Activated gamma-delta T cell treated with anti-CD3 and anti-CD28 coated beads, Interleukin-2, amount 50 U/mL, for 16 hours (primary cell): ENCODE measurements around the gene SPRYD7.
A peak's percentile ranks its signal among the peaks of the same experiment; 100 is the strongest.
"Not testable (repeated sequence)": the region's sequence is repeated elsewhere in the genome, so short reads cannot be mapped to it uniquely, and the experiment has no call there.

Experiments used
- DNase-seq: peaks from one replicate; pipeline ENCODE4 v3.0.0-alpha.2; 2020; ENCODE audit warnings: low read depth

The SPRYD7 gene, protein sequence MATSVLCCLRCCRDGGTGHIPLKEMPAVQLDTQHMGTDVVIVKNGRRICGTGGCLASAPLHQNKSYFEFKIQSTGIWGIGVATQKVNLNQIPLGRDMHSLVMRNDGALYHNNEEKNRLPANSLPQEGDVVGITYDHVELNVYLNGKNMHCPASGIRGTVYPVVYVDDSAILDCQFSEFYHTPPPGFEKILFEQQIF

DNA sequence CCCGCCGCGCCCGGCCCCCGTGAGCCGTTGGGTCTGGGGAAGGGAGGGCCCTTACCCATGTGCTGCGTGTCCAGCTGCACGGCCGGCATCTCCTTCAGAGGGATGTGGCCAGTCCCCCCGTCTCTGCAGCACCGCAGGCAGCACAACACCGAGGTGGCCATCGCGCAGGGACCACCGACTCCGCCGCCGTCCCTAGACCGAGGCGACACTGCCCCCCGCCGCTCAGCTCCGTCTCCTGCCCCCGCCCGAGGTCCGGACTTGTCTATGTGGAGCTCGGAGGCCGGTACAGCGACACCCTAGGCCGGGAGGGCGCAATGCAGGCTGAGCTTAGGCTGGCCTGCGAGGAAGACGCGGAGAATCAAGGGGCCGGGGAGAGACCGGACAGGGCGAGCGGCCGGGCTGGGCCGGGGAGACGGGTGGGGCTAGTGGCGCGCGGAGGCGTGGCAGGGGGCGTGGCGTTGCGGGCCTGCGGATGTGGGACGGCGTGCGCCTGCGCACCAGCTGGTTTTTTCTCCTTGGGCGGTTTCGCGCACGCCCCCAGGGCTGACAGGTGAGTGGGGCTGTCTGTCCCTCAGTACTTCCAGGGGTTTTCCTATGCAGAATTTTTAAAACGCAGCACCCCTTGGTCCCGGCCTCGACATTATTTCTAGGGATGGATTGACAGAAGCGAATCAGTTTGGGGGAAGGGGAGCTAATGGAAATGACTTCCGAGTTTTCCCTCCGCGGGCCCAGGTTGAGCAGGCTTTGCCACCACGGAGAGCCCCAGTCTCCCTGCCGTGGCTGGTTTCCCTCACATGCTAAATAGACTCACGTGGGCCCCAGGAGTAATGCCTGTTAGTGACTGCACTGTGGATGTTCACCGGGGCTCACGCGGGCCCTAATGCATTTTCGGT, at the start of gene SPRYD7:
Gene SPRYD7 (minus strand): TSS at position 266 of the 893 bp plus-strand sequence. CDS start 105 bp downstream, at position 161.
- DNase-seq, result peak; percentile 92

DNA sequence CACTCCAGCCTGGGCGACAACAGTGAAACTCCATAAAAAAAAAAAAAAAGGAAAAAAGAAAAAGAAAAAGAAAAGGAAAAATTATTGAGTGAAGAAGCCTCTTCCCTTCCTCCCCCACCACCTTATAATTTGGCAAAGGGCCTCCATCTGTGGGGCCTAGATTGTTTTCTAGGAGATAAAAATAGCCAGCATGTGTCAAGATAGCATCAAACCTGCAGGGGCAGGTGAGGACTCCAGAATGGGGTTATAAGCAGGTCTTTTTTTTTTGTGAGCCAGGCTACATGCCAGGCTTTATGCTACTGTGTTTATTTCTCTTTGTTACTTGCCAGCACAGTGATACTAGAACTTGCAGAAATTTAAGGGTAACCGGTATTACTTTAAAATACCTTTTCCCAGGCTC, 49.0 kb upstream of the SPRYD7 start:
- no peak for DNase-seq

DNA sequence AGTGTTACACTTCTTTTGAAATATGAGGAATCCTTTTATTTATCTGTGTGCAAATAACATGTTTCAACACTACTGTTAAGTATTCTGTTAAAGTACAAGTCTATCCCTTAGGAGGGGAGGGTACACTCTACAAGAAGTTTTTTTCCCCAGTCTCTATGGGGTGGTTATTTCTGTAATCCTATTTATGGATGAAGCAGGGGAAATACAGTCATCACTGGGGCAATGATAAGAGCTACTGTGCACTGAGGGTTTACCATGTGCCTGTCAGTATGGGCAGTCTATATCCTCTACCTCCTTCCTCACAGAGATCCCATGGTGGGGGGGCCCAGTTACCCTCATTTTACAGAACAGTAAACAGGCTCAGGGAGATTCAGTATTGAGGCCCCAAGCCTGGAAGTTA, 44.1 kb upstream of the SPRYD7 start:
- no peak for DNase-seq

DNA sequence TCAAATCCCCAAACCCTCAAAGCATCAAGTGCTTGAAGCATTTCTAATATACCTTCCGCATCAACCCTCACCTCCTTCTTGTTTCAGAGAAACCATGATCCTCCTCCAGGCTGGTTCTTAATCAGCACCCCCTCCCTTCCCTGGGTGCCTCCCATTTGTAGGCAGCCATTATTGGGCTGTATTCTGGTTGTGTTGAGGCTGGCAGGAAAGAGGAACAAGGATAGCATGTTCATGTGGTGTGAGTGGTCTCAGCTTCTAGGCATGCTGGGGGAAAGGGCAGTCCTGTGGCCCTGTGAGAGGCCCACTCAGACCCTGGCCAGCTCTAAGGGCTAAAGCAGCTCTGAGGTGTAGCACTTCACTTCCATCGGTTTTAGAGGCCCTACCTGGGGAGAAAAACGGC, 41.9 kb upstream of the SPRYD7 start:
- DNase-seq, result no peak

DNA sequence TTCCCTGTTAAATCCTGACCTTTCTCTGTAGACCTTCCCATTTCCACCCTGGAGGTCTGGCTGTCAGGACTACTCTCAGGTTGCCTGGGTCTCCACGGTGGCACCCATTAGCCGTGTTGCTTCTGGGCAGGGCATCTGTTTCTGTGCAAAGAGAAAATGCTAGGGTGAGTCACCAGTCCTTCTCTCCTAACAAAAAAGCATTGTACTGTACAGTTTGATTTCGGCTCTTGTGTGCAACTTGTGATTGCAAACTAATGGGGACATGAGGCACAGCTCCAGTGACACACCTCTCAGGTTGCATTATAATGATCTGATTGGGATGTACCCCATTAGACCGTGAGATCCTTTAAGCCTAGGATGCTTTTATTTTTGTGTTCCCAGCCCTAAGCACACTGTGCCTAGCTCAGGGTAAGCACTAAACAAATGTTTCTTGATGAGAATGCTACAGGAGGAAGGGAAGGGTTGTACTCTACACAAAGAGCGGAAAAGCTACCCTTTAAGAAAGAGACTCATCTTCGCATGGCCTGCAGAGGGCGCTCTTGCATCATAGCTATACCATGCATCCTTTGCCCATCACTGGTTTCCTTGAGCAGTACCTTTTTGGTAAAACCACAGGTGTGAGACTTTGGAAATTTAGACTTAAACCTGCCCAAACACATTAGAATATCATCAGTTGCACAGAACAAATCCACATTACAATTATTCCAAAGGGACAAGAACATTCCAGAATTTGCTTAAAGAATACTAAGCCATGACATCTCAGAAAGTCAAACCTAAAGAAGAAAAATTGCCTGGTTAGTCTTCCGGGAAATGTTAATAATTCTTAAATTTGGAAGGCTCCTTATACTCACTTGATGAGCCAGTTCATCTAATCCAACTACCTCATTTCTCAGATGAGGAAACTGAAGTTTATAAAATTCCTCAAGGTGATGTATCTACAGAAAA, 40.4 kb upstream of the SPRYD7 start:
- DNase-seq, result peak; percentile 63

DNA sequence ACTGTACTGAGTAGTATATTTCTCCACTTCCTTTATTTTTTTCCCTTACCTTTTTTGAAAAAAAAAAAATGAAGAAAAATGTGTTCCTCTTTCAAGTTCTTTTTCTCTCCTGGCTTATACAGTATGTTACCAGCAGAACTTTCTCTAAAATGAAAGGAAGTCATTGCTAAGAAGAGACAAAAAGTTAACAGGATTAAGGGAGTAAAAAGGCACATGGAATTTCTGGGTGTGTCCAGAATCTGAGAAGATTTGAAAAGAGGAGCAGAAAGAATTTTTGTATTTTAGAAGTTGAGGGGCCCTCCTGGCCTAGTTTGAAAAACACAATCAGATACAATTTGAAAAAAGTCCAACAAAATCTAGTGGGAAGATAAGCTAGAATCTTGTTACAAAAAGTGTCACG, 39.7 kb upstream of the SPRYD7 start:
- no peak for DNase-seq

DNA sequence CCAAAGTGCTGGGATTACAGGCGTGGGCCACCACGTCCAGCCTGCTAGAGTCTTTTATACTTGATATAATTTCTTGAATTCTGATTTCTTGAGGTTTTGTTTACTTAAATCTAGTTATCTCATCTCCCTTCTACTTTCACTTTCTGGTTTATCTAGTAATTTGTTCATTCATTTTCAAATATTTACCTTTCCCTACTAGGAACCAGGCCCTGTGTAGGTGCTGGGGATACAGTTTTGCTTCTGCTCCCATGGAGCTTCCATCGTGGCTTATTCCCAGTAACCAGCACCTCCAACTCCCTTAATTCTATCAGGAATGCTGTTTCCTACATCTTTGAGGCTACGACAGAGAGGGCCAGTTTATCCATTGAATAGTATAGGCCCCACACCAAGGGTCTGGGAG, 36.6 kb upstream of the SPRYD7 start:
- DNase-seq, result no peak

DNA sequence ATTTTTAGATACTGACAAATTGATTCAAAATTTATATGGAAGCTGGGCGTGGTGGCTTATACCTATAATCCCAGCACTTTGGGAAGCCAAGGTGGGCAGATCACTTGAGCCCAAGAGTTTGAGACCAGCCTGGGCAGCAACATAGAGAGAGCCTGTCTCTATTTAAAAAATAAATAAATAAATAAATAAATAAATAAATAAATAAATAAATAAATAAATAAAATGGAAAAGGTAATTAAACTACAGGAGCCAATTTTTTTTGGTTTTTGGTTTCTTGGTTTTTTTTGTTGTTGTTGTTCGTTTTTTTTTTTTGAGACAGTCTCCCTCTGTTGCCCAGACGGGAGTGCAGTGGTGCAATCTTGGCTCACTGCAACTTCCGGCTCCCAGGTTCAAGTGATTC, 31.3 kb upstream of the SPRYD7 start:
- no peak for DNase-seq

DNA sequence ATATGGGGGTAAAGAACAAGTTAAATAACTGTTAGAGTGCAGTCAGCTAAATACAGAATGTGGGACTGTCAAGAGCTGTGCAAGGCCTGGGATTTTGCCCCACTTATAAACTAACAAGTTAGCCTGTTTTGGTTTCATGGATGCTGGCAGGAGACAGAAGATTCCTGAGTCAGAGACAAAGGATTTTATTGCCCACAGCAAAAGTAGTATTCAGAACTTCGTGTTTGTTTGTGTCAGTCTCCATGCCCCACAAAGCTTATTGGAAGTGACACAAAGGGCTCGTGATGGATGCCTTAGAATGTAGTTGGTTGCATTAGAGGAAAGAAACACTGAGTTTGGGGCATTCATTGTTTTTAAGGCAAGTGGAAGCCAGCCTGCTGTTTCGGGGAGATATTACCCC, 22.2 kb upstream of the SPRYD7 start:
- no peak for DNase-seq

DNA sequence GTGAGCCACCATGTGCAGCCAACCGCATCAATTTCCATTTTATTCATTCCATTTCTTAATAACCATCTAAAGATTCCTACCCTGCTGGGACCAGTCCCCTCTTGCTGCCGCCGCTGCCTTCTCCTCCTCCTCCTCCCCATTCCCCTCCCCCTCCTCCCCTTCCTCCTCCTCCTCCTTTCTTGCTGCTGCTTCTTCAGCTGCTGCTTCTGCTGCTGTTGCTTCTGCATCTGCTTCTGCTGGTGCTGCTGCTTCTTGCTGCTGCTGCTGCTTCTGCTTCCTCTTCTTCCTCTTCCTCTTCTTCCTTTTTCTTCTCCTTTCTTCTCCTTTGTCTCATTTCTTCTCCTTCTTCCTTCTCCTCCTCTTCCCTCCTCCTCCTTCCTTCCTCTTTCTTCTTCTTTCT, 20.0 kb upstream of the SPRYD7 start:
- no peak for DNase-seq

DNA sequence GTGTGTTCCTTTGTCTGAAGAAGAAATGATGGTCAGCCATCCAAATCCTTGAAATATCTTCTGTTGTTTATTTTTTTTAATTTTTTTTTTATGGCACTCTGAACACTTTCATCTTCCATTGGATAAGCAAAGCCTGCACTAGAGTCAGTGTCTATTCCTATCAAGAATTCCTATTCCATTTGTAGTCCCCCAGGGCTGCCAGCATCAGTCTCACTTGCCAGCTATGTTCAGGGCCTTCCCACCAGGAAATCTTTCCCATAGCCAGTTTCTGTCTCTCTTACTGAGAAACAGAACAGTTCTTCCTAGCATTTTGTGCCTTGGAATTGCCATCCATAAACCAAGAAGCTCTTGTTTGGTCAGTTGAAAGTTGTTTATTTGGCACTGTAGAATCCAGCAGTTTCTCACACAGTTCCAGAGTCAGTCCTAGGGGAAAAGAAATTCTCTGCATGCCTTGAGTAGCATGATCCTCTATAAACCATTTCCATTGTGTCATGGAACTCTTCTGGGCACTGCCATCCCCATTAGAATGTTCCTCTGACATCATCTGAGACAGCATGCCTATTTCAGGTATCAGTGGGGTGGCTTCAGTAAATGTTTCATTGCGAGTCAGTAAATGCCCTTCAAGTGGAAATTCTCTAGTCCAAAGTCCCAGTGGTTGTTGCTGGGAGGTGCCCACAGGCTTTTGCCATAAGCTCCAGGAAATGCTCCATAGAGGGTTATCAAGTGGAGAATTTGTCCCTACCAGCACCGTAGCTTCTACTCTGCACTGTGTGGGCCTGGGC, 18.7 kb upstream of the SPRYD7 start:
- no peak for DNase-seq

DNA sequence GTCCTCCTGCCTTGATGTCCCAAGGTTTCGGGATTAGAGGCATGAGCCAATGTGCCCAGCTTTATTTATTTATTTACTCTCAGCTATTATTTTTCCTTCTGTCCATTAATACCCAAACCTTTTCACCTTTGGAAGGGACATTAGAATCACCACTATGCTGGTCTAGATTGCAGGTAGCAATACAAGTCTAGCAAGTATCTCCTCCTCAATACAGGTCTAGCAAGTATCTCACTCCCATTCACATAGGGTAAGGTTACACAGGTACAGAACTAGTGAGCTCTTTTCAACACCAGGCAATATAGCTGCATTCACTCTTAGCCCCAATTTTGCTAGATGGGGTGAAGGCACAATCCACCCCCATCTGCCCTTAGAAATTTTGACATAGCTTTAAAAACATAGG, 17.4 kb upstream of the SPRYD7 start:
- DNase-seq, result no peak

DNA sequence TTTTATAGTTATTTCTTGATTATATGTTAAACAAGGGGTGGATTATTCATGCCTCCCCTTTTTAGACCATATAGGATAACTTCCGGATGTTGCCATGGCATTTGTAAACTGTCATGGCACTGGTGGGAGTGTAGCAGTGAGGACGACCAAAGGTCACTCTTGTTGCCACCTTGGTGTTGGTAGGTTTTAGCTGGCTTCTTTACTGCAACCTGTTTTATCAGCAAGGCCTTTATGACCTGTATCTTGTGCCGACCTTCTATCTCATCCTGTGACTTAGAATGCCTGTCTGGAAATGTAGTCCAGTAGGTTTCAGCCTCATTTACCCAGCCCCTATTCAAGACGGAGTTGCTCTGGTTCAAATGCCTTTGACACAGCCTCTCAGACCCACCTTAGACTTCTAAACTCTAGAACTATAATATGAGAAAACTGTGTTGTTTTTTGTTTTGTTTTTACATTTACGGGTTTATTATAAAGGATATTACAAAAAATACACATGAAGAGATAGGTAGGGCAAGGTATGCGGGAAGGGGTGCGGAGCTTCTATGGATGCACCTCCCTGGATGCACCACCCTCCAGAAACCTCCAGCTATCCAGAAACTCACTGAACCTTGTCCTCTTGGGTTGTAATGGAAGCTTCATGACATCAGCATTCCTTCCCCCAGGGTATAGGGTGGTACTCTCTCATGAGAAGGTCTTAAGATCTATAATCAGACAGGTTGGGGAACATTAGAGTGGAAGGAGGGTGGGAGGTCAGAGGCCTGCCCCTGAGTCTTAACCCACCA, 15.8 kb upstream of the SPRYD7 start:
- DNase-seq, result no peak

DNA sequence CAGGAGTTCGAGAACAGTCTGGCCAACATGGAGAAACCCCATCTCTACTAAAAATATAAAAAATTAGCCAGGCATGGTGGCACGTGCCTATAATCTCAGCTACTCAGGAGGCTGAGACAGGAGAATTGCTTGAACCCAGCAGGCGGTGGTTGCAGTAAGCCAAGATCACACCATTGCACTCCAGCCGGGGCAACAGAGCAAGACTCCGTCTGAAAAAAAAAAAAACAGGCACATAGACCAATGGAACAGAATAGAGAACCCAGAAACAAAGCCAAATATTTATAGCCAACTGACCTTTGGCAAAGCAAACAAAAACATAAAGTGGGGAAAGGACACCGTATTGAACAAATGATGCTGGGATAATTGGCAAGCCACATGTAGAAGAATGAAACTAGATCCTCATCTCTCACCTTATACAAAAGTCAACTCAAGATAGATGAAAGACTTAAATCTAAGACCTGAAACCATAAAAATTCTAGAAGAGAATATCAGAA, 12.7 kb upstream of the SPRYD7 start:
- DNase-seq, result not testable (repeated sequence)

DNA sequence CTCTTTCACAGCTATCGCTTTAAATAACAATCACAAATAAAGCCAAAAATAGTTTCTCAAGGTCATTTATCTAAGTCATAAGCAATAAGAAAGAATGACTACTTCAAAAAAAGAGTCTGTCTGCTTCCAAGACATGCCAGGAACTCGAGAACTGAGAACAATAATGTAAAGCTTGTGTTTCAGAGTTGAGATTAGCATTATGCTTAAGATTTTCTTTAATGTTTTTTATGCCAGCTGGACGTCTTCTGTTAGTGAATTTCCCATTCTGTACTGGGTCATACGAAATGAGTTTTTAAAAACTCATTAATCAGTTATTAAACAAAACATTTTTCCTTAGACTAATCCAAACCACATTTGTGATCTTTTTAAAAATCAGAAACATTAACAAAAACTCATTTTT, 3.2 kb upstream of the SPRYD7 start:
- no peak for DNase-seq

DNA sequence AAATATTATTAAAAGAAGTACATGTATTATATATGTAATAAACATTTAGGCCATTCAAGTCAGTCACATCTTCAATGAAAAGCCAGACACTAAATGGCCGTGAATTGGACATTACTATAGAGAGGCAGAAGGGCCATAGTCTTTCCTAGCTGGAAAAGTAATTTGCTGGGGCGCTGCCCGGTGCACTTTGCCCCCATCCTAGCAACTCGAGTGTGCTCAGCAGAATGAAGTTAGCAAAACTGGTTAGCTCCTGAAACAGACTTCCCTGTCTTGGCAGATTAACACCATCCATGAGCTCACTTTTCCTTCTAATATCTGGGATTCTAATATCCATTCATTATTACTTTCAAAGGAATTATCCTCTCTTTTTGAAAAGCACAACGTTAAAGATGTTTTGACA, 2.8 kb upstream of the SPRYD7 start:
- no peak for DNase-seq

DNA sequence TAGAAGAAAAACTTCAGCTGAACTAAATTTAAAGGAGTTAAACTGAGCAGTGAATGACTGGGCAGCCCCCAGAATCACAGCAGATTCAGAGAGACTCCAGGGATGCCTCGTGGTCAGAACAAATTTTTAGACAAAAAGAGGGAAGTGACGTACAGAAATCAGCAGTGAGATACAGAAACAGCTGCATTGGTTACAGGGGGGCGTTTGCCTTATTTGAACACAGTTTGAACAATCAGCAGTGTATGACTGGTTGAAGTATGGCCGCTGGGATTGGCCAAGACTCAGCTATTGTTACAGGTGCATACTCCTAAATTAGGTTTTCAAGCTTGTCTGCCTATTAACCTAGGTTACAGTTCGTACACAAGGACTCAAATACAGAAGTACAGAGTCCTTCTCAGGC, 2.2 kb upstream of the SPRYD7 start:
- no peak for DNase-seq

DNA sequence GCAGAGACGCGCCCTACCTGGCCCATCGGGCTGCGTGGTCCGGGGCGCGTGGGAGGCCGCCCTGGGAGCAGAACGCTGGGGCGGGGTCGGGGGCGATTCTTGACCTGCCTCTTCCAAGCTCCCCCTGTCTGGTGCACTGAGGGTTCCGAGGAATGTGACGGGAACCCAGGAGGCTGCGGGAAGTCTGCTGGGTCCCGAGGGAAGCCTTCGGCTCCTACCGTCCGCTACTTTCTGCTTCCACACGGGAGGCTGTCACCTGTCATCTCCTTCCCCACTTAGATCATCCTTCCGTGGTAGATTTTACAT, 781 bp upstream of the SPRYD7 start:
- DNase-seq, result no peak

DNA sequence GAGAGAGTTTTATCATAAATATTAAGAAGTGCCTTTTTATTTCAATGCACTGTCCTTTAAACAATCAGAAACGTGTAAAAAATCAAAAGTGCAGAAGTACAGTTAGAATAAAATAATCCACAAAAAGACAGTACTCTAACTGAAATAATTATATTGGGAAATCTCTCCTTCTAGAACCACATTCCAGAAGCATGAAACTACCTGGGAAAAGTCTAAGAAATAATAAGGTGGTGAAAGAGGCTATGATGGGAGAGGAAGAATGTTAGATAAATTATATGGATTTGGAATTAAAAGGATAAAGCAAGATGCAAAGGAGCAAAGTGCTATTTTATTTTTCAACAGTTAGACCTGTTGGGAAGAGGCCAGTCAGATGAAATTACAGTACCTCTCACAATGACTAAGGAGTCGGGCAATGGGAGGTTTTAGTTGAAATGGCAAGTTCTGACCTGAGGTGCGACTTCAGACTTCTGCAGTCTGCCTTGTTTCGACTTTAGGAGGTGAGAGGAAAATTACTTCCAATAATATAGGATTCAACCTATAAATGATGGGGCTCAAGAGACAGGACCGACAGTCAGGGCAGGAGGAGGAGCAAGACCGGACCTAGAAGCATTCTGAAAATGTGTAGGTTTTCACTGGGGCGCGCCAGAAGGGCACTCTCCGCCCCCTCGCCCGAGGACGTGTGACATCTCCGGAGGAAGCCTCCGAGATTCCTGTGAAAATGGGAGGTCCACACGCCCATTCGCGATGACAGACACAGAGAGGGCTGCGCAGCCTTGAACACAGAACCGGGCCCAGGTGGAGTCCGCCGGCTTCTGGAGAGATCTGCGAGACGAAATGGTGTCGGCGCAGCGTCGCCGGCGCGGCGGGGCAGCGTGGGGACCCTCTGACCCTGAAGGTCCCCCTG, 717 bp downstream of the SPRYD7 start:
- peak; percentile 5 for DNase-seq

DNA sequence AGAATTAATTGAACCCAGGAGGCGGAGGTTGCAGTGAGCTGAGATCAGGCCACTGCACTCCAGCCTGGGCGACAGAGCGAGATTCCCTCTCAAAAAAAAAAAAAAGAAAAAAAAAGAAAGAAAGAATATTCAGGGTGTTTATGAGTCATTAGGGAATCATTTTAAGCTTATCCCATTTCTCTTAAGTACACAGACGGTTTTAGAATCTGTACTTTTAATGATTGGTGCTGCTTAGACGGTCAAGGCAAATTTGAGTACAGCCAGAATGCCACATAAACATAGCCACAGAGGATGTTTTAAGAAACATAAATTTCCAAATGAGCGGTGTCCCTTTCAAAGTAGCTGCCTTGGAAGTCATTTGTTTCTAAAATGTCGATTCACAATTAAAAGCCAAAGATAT, 2.6 kb downstream of the SPRYD7 start:
- no peak for DNase-seq
